GM21786 (cell line): ENCODE measurements around the gene DDC.
"Not testable (repeated sequence)": the region's sequence is repeated elsewhere in the genome, so short reads cannot be mapped to it uniquely, and the experiment has no call there.

Experiments
- ATAC-seq: cut with Tn5 transposase; IDR thresholded peaks from one replicate; pipeline ENCODE4 v1.9.1; 2021; ENCODE audit not compliant: unreplicated experiment

The DDC gene

GRCh38 chr7:50590535-50590934 is 25.3 kb upstream of the DDC start:
- ATAC-seq, result no peak

GRCh38 chr7:50589364-50589763 is 24.2 kb upstream of the DDC start:
- ATAC-seq, result no peak

- no peak for ATAC-seq
These were observed 23.7 kb upstream of the DDC start for GRCh38 chr7:50588937-50589336.

GRCh38 chr7:50587737-50588136 is 22.5 kb upstream of the DDC start:
- ATAC-seq, result no peak

GRCh38 chr7:50584793-50585408 is 19.7 kb upstream of the DDC start:
- no peak for ATAC-seq

GRCh38 chr7:50584386-50584785 is 19.2 kb upstream of the DDC start:
- no peak for ATAC-seq

GRCh38 chr7:50583295-50583694 is 18.1 kb upstream of the DDC start:
- ATAC-seq, result not testable (repeated sequence)

- ATAC-seq, result not testable (repeated sequence)
These were observed 17.1 kb upstream of the DDC start for GRCh38 chr7:50582271-50582670.

- ATAC-seq, result not testable (repeated sequence)
These were observed 15.5 kb upstream of the DDC start for GRCh38 chr7:50580666-50581065.

- no peak for ATAC-seq
These were observed 14.9 kb upstream of the DDC start for GRCh38 chr7:50580057-50580456.

GRCh38 chr7:50578105-50578504 is 12.9 kb upstream of the DDC start:
- ATAC-seq, result not testable (repeated sequence)

GRCh38 chr7:50577569-50577968 is 12.4 kb upstream of the DDC start:
- no peak for ATAC-seq

GRCh38 chr7:50576388-50576787 is 11.2 kb upstream of the DDC start:
- not testable (repeated sequence) for ATAC-seq

GRCh38 chr7:50567715-50568261 is 2.6 kb upstream of the DDC start:
- no peak for ATAC-seq

GRCh38 chr7:50565977-50566376 is 772 bp upstream of the DDC start:
- no peak for ATAC-seq

GRCh38 chr7:50565559-50565916 is 333 bp upstream of the DDC start:
- ATAC-seq, result no peak

GRCh38 chr7:50564171-50564570 is 1.0 kb downstream of the DDC start:
- no peak for ATAC-seq

GRCh38 chr7:50562136-50562535 is 3.1 kb downstream of the DDC start:
- no peak for ATAC-seq

- ATAC-seq, result no peak
These were observed 4.3 kb downstream of the DDC start for GRCh38 chr7:50560865-50561351.

GRCh38 chr7:50559881-50560280 is 5.3 kb downstream of the DDC start:
- no peak for ATAC-seq

- ATAC-seq, result no peak
These were observed 6.7 kb downstream of the DDC start for GRCh38 chr7:50558294-50559053.

GRCh38 chr7:50557099-50557498 is 8.1 kb downstream of the DDC start:
- ATAC-seq, result no peak
